SK-N-SH (cell line): ENCODE data around the gene IL4R. TPM values are rescaled to one million over a fixed set of nuclear protein-coding genes. Genes with fewer than 3 reads are reported as not detected.

Experiments used
- CTCF ChIA-PET: fragments of 300-600, 350-600 bp; formaldehyde crosslinking; extraction: SDS; loops from one replicate; lab custom pipeline; 2021; lab: Yijun Ruan, JAX
- POLR2A ChIA-PET: fragments of 350-600 bp; sonication (Branson Sonifier 250); formaldehyde crosslinking; extraction: SDS; loops from one replicate; lab custom pipeline; 2020; ENCODE audit warnings: antibody characterized with exemption, inconsistent platforms; lab: Yijun Ruan, JAX
- DNase-seq: peaks from one replicate; pipeline ENCODE4 v3.0.0; 2012
- H2AFZ ChIP-seq: fragments of 200-600 bp; sonication (generic); 2 replicates; pipeline ENCODE4 v1.8.1; 2016; ENCODE audit warnings: antibody characterized with exemption, mild to moderate bottlenecking, low read depth
- H3F3A ChIP-seq: fragments of 200-600 bp; sonication (generic); replicated peaks from 2 replicates; pipeline ENCODE3; 2016; ENCODE audit warnings: antibody characterized with exemption, mild to moderate bottlenecking; ENCODE audit not compliant: insufficient read depth
- H3K27ac ChIP-seq, 2 experiments: fragments of 200-500 bp in 1 of 2; fragments of 200-600 bp in 1 of 2; sonication (Bioruptor generic) in 1 of 2; sonication (generic), shearing (Covaris generic) in 1 of 2; 2 replicates each; pipeline versions ENCODE4 v1.5.1 to v1.6.1; 2014 to 2016; ENCODE audit warnings: low read depth in 2 of 2, inconsistent platforms in 1 of 2, low read length in 1 of 2, mild to moderate bottlenecking in 1 of 2, mixed read lengths in 1 of 2
- H3K27me3 ChIP-seq: fragments of 200-600 bp; sonication (generic), shearing (Covaris generic); 2 replicates; pipeline ENCODE4 v1.6.1; 2016; ENCODE audit warnings: mixed run types; ENCODE audit not compliant: insufficient read depth
- H3K36me3 ChIP-seq, 2 experiments: fragments of 200-500 bp in 1 of 2; fragments of 200-600 bp in 1 of 2; sonication (Bioruptor generic) in 1 of 2; sonication (generic) in 1 of 2; replicated peaks in 1 of 2; 2 replicates each; pipeline versions ENCODE3 to v1.5.1; 2014 to 2016; ENCODE audit warnings: low read length in 1 of 2, mild to moderate bottlenecking in 1 of 2; ENCODE audit not compliant: insufficient read depth in 2 of 2, control insufficient read depth in 1 of 2
- H3K4me1 ChIP-seq, 2 experiments: fragments of 200-500 bp in 1 of 2; fragments of 200-600 bp in 1 of 2; sonication (Bioruptor generic) in 1 of 2; sonication (generic), shearing (Covaris generic) in 1 of 2; 2 replicates each; pipeline versions ENCODE4 v1.5.1 to v1.6.1; 2014 to 2016; ENCODE audit warnings: low read depth in 1 of 2, low read length in 1 of 2, mixed run types in 1 of 2; ENCODE audit not compliant: insufficient read depth in 2 of 2, control insufficient read depth in 1 of 2
- H3K4me2 ChIP-seq: fragments of 200-600 bp; sonication (generic), shearing (Covaris generic); 2 replicates; pipeline ENCODE4 v1.6.1; 2017; ENCODE audit warnings: mixed run types
- H3K4me3 ChIP-seq, 2 experiments: fragments of 200-500 bp in 1 of 2; fragments of 200-600 bp in 1 of 2; sonication (Bioruptor generic) in 1 of 2; sonication (generic), shearing (Covaris generic) in 1 of 2; 2 replicates each; pipeline versions ENCODE4 v1.5.1 to v1.8.1; 2014 to 2016; ENCODE audit warnings: low read depth in 2 of 2, inconsistent platforms in 1 of 2, low read length in 1 of 2, mild to moderate bottlenecking in 1 of 2, mixed read lengths in 1 of 2, moderate library complexity in 1 of 2
- H3K79me2 ChIP-seq: fragments of 200-600 bp; sonication (generic); 2 replicates; pipeline ENCODE4 v1.8.1; 2017; ENCODE audit warnings: mild to moderate bottlenecking; ENCODE audit not compliant: insufficient read depth
- H3K9ac ChIP-seq: fragments of 200-600 bp; sonication (generic); 2 replicates; pipeline ENCODE4 v1.6.1; 2017; ENCODE audit warnings: mixed run types
- H3K9me2 ChIP-seq: fragments of 200-600 bp; sonication (generic); 2 replicates; pipeline ENCODE4 v1.6.1; 2017; ENCODE audit warnings: mixed run types
- H3K9me3 ChIP-seq: fragments of 200-600 bp; sonication (generic); 2 replicates; pipeline ENCODE4 v1.6.1; 2017; ENCODE audit warnings: mixed run types, mild to moderate bottlenecking, moderate library complexity
- H4K20me1 ChIP-seq: fragments of 200-600 bp; sonication (generic); 2 replicates; pipeline ENCODE4 v1.6.1; 2017; ENCODE audit warnings: mild to moderate bottlenecking, mixed run types; ENCODE audit not compliant: insufficient read depth
- CTCF ChIP-seq: fragments of 200-600 bp; sonication (generic); IDR thresholded peaks from 2 replicates; pipeline ENCODE4 v1.6.1; 2017; ENCODE audit warnings: antibody characterized with exemption, mild to moderate bottlenecking, moderate library complexity
- EP300 ChIP-seq, 2 experiments: IDR thresholded peaks; 2 replicates each; pipeline versions ENCODE4 v1.4.0 to v1.6.1; 2012; ENCODE audit warnings: borderline replicate concordance in 1 of 2, low read depth in 1 of 2, low read length in 1 of 2
- EZH2phosphoT487 ChIP-seq: fragments of 200-600 bp; sonication (generic); IDR thresholded peaks from 2 replicates; pipeline ENCODE4 v1.6.1; 2017; ENCODE audit warnings: low read depth, mixed run types, mild to moderate bottlenecking, antibody characterized with exemption, moderate library complexity, borderline replicate concordance
- FOXM1 ChIP-seq: IDR thresholded peaks from 2 replicates; pipeline ENCODE4 v1.4.0; 2012; ENCODE audit warnings: low read depth, mild to moderate bottlenecking
- GABPA ChIP-seq: IDR thresholded peaks from 2 replicates; pipeline ENCODE4 v1.4.0; 2012; ENCODE audit warnings: low read depth, mild to moderate bottlenecking
- NFIC ChIP-seq: IDR thresholded peaks from 2 replicates; pipeline ENCODE4 v1.4.0; 2012; ENCODE audit warnings: borderline replicate concordance
- NRF1 ChIP-seq: IDR thresholded peaks from 2 replicates; pipeline ENCODE4 v1.6.1; 2012; ENCODE audit warnings: low read depth, mild to moderate bottlenecking, low read length
- RAD21 ChIP-seq: IDR thresholded peaks from 2 replicates; pipeline ENCODE4 v1.6.1; 2012; ENCODE audit warnings: mild to moderate bottlenecking, low read length
- RXRA ChIP-seq: IDR thresholded peaks from 2 replicates; pipeline ENCODE4 v1.4.0; 2012; ENCODE audit warnings: low read depth, mild to moderate bottlenecking, borderline replicate concordance
- TCF12 ChIP-seq: IDR thresholded peaks from 2 replicates; pipeline ENCODE4 v1.4.0; 2012
- TEAD4 ChIP-seq: IDR thresholded peaks from 2 replicates; pipeline ENCODE4 v1.4.0; 2012; ENCODE audit warnings: mild to moderate bottlenecking, borderline replicate concordance; ENCODE audit not compliant: insufficient read depth
- USF2 ChIP-seq: fragments of 150-350 bp; IDR thresholded peaks from 2 replicates; pipeline ENCODE4 v1.6.1; 2017; ENCODE audit warnings: antibody characterized with exemption, low read length, low read depth, borderline replicate concordance
- WGBS: methylation state at CpG from one replicate; pipeline ENCODE4 v1.1.6; 2017; ENCODE audit warnings: low lambda C conversion rate; 5-methylcytosine and 5-hydroxymethylcytosine counted together
- polyA plus RNA-seq, 3 experiments: library from polyadenylated mRNA; depleted of rRNA; stranded (reverse); fragments of >200 nt; gene quantifications; 2 replicates each; pipeline ENCODE4 v1.2.3, GENCODE V29; 2012
- TF ChIP-seq, protein P1 (sequence below): IDR thresholded peaks from 2 replicates; pipeline ENCODE4 v1.4.0; 2012; ENCODE audit warnings: low read depth

Gene IL4R
- polyA plus RNA-seq, 1 of the 3 experiments (the other 2 are of a cell fraction), result 16.1 TPM

DNA sequence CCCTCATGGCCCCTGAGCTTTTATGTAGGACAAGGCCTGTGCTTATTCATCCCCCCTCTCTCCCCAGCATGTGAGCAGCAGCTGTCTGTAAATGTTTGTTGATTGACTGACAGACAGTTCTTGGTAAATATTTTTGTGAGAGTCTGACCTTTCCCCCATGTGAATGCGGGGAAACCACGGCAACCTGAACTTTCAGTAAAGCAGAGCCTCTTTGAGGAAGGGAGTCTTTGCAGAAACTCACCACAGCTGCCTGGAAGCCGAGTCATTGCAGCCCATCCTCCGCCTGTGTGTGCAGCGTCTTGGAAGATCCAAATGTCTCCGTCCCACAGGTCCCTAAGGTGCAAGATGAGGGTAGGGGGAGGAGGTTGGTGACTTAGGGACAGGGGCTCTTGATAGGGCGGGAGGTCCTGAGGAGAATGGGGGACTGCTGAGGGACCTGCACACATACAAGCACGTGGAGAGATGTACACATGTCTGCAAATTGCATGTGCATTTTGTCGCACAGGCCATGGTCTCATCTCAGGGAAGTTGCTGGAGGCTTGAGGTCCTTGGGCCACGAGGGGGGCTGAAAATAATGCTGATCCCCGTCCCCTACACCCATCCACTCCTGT is 65.2 kb downstream of the IL4R start:
- no peaks in the 10 kb centered on the region for H3K9me3 ChIP-seq

DNA sequence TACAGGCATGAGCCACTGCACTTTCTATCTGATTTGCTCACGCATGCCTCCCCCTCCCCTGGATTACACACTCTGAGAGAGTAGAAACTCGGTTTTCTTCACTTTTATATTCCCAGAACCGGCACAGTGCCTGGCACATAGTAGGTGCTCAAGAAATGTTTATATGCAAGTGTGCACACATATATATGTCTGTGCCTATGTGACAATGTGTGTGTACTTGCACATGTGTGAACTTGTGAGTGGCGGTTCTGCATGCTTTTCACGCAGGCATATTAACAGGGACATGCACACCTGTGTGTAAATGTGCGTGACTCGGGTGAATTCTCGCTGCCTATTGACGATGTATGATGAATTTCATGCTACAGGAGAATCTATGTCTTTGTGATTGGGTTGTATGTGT is 66.1 kb downstream of the IL4R start:
- Histone ChIP-seq H4K20me1 (no peaks in the 10 kb centered on the region), H3K9ac (no peak overlapping the region), H3K4me1 (no peaks in the 10 kb centered on the region), H3K9me2 (no peaks in the 10 kb centered on the region), H3K36me3 (no peaks in the 10 kb centered on the region), H2AFZ (no peak overlapping the region), H3K27me3 (no peaks in the 10 kb centered on the region; the same call in 1 of the 2 replicates), H3K27ac (no peak overlapping the region), H3K4me3 (no peak overlapping the region), H3K4me2 (no peak overlapping the region), H3K9me3 (no peaks in the 10 kb centered on the region), H3K79me2 (no peaks in the 10 kb centered on the region), H3F3A (no peaks in the 10 kb centered on the region)
- ChIA-PET CTCF (interaction anchor here (0.9 kb wide), 1 partner anchor 14 kb away, joined by 3 read pairs; no protein-coding TSS in a partner anchor), POLR2A (no interaction called here)
- no peak for DNase-seq
- WGBS, result 48% methylated on average over 9 of the region's 9 CpGs
- no peak for TF ChIP-seq RAD21
- TF ChIP-seq, protein P1, sequence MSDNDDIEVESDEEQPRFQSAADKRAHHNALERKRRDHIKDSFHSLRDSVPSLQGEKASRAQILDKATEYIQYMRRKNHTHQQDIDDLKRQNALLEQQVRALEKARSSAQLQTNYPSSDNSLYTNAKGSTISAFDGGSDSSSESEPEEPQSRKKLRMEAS, result no peak
- TF ChIP-seq USF2, result no peak
- TF ChIP-seq FOXM1, result no peak
- no peak for TF ChIP-seq NFIC
- TF ChIP-seq, all 33 proteins: peak for 0

More for the DNA sequence above, 65.2 kb downstream of the IL4R start:
- Histone ChIP-seq H3K4me3 (no peak overlapping the region), H4K20me1 (no peaks in the 10 kb centered on the region), H3K27me3 (no peaks in the 10 kb centered on the region; the same call in 1 of the 2 replicates), H2AFZ (no peak overlapping the region), H3F3A (no peaks in the 10 kb centered on the region), H3K4me1 (no peaks in the 10 kb centered on the region), H3K27ac (no peak overlapping the region), H3K9me2 (no peaks in the 10 kb centered on the region), H3K4me2 (no peak overlapping the region), H3K36me3 (no peaks in the 10 kb centered on the region), H3K9ac (no peak overlapping the region), H3K79me2 (no peaks in the 10 kb centered on the region)
- DNase-seq, result no peak
- CTCF ChIA-PET, result interaction anchor here (0.7 to 2.3 kb wide), 2 partner anchors 11 to 209 kb away, joined by 3 to 9 read pairs; no protein-coding TSS in a partner anchor
- WGBS, result 36% methylated on average over 11 of the region's 11 CpGs
- no peak for TF ChIP-seq EP300 (IDR thresholded peaks at IDR 0.05; ENCODE audit: borderline replicate concordance in 1 of 2, low read depth in 1 of 2, low read length in 1 of 2)
- no peak for TF ChIP-seq GABPA
- TF ChIP-seq TEAD4, result no peak
- TF ChIP-seq CTCF, result no peak
- no peak for TF ChIP-seq RXRA
- no peak for TF ChIP-seq FOXM1
- no peak for TF ChIP-seq NRF1
- TF ChIP-seq TCF12, result no peak
- TF ChIP-seq EZH2phosphoT487, result no peak
- POLR2A ChIA-PET, result no interaction called here
